Endothelial cell of umbilical vein (primary cell): Measurements from ENCODE around the gene ANGPTL2. TPM values are rescaled to one million over a fixed set of nuclear protein-coding genes. Genes with fewer than 3 reads are reported as not detected.

Experiments
- BruUV-seq: library from RNA; stranded (reverse); fragments of 400-500 nt; replicated peaks from 2 replicates; lab custom pipeline; 2021; lab: Mats Ljungman, UMichigan
- CTCF ChIA-PET: fragments of 300-600, 350-600 bp; sonication (Branson Sonifier 250); formaldehyde crosslinking; loops from one replicate; lab custom pipeline; 2021; ENCODE audit warnings: antibody characterized with exemption, inconsistent platforms; lab: Charles Lee
- POLR2A ChIA-PET: fragments of 300-600, 350-600 bp; sonication (Branson Sonifier 250); formaldehyde crosslinking; loops from one replicate; lab custom pipeline; 2021; ENCODE audit warnings: antibody characterized with exemption, inconsistent platforms; lab: Charles Lee
- DNase-seq: peaks from one replicate; pipeline ENCODE4 v3.0.0-alpha.2; 2011; ENCODE audit warnings: low read depth, low spot score
- FAIRE-seq: peaks from 2 replicates; lab custom pipeline; 2011; peaks lifted over from hg19 to GRCh38; lab: Jason Lieb, UNC
- H2AFZ ChIP-seq: 2 replicates; pipeline ENCODE4 v1.6.0; 2012; ENCODE audit warnings: low read depth, low read length, control low read depth, inconsistent platforms
- H3K27ac ChIP-seq: 2 replicates; pipeline ENCODE4 v1.5.1; 2011; ENCODE audit warnings: low read depth, mild to moderate bottlenecking, control low read depth, low read length, moderate library complexity; ENCODE audit not compliant: insufficient read depth
- H3K27me3 ChIP-seq, 2 experiments: 2 replicates each; pipeline versions ENCODE4 v1.6.0 to v1.6.1; 2011; ENCODE audit warnings: low read length in 2 of 2, mixed read lengths in 1 of 2; ENCODE audit not compliant: control insufficient read depth in 2 of 2, insufficient read depth in 2 of 2
- H3K36me3 ChIP-seq, 2 experiments: 2 replicates in 1 of 2; 3 replicates in 1 of 2; pipeline ENCODE4 v1.5.1; 2011; ENCODE audit warnings: low read length in 2 of 2, mild to moderate bottlenecking in 1 of 2, moderate library complexity in 1 of 2; ENCODE audit not compliant: control insufficient read depth in 2 of 2, insufficient read depth in 2 of 2; ENCODE audit errors: extremely low read depth in 1 of 2
- H3K4me1 ChIP-seq: 3 replicates; pipeline ENCODE4 v1.5.1; 2011; ENCODE audit warnings: mild to moderate bottlenecking, low read length; ENCODE audit not compliant: control insufficient read depth, insufficient read depth; ENCODE audit errors: extremely low read depth
- H3K4me2 ChIP-seq: 2 replicates; pipeline ENCODE4 v1.6.1; 2011; ENCODE audit warnings: low read length, control low read depth, mixed read lengths; ENCODE audit not compliant: insufficient read depth
- H3K4me3 ChIP-seq, 3 experiments: fragments of 200-600 bp in 1 of 3; sonication (generic), shearing (Covaris generic) in 1 of 3; replicated peaks in 1 of 3; 2 replicates each; pipeline ENCODE4 v1.5.1; 2011 to 2016; ENCODE audit warnings: control low read depth in 3 of 3, low read length in 3 of 3, mild to moderate bottlenecking in 2 of 3, inconsistent platforms in 1 of 3, low read depth in 1 of 3, moderate library complexity in 1 of 3; ENCODE audit not compliant: insufficient read depth in 1 of 3
- H3K79me2 ChIP-seq: 2 replicates; pipeline ENCODE4 v1.6.0; 2012; ENCODE audit warnings: low read length, inconsistent platforms; ENCODE audit not compliant: control insufficient read depth, insufficient read depth
- H3K9ac ChIP-seq: replicated peaks from 2 replicates; pipeline ENCODE3; 2011; ENCODE audit warnings: low read length, control low read depth; ENCODE audit not compliant: insufficient read depth; ENCODE audit errors: extremely low read depth
- H3K9me1 ChIP-seq: replicated peaks from 3 replicates; pipeline ENCODE4 v1.6.0; 2011; ENCODE audit warnings: mild to moderate bottlenecking, low read length; ENCODE audit not compliant: control insufficient read depth, insufficient read depth; ENCODE audit errors: extremely low read depth
- H3K9me3 ChIP-seq: replicated peaks from 2 replicates; pipeline ENCODE4 v1.5.1; 2012; ENCODE audit warnings: low read length, inconsistent platforms; ENCODE audit not compliant: control insufficient read depth, insufficient read depth
- H4K20me1 ChIP-seq: replicated peaks from 2 replicates; pipeline ENCODE3; 2011; ENCODE audit warnings: mild to moderate bottlenecking, low read length; ENCODE audit not compliant: control insufficient read depth, insufficient read depth; ENCODE audit errors: extremely low read depth
- CTCF ChIP-seq, 2 donors: IDR thresholded peaks; 1 replicate in 1 of 2; 2 replicates in 1 of 2; pipeline ENCODE4 v1.5.1; 2011; ENCODE audit warnings: low read length in 2 of 2, mild to moderate bottlenecking in 2 of 2, moderate library complexity in 2 of 2, control low read depth in 1 of 2, inconsistent platforms in 1 of 2, low read depth in 1 of 2; ENCODE audit not compliant: insufficient read depth in 1 of 2; ENCODE audit errors: extremely low read depth in 1 of 2
- EZH2 ChIP-seq: IDR thresholded peaks from 2 replicates; pipeline ENCODE4 v1.6.1; 2012; ENCODE audit warnings: borderline replicate concordance, low read depth, mild to moderate bottlenecking, moderate library complexity, low read length, inconsistent platforms; ENCODE audit not compliant: severe bottlenecking
- FOS ChIP-seq: IDR thresholded peaks from 2 replicates; pipeline ENCODE4 v1.6.1; 2011; ENCODE audit warnings: mild to moderate bottlenecking, low read length, moderate library complexity, borderline replicate concordance; ENCODE audit not compliant: insufficient read depth
- GATA2 ChIP-seq: IDR thresholded peaks from 2 replicates; pipeline ENCODE4 v1.7.0; 2011; ENCODE audit warnings: low read depth, mild to moderate bottlenecking, moderate library complexity, mixed read lengths, low read length; ENCODE audit not compliant: insufficient read length, insufficient read depth
- JUN ChIP-seq: IDR thresholded peaks from 2 replicates; pipeline ENCODE4 v1.6.1; 2011; ENCODE audit warnings: borderline replicate concordance, low read depth; ENCODE audit not compliant: insufficient read length, insufficient read depth
- MAX ChIP-seq: IDR thresholded peaks from 2 replicates; pipeline ENCODE4 v1.6.1; 2011; ENCODE audit not compliant: insufficient read depth, insufficient read length
- MYC ChIP-seq: IDR thresholded peaks from one replicate; pipeline ENCODE4 v1.6.1; 2011; ENCODE audit warnings: mild to moderate bottlenecking, low read depth, low read length
- POLR2A ChIP-seq: IDR thresholded peaks from 2 replicates; pipeline ENCODE4 v1.6.1; 2012; ENCODE audit warnings: low read depth, mild to moderate bottlenecking, control low read depth, low read length
- POLR2AphosphoS5 ChIP-seq: IDR thresholded peaks from 2 replicates; pipeline ENCODE4 v1.6.1; 2012; ENCODE audit warnings: low read depth, mild to moderate bottlenecking, control low read depth, low read length, moderate library complexity; ENCODE audit not compliant: insufficient read depth
- dilution Hi-C: fragments of 300-500 bp; cut with MboI; formaldehyde crosslinking; loops from one replicate; pipeline ENCODE4 v1.15.0; 2019; ENCODE audit warnings: low sequenced_read_pairs; ENCODE audit not compliant: extremely low pct_ligation_motif_present
- intact Hi-C: fragments of 100-400 bp; cut with micrococcal nuclease; formaldehyde crosslinking; loops from one replicate; pipeline ENCODE4 v1.10.0; 2022
- polyA plus RNA-seq, 4 experiments: library from polyadenylated mRNA; depleted of rRNA in 3 of 4; stranded (reverse) in 3 of 4; unstranded in 1 of 4; fragments of >200 nt; gene quantifications; 2 replicates each; pipeline versions ENCODE4 v1.2.1 to v1.2.3, GENCODE V29; 2011 to 2012; ENCODE audit warnings: missing spikeins in 1 of 4
- total RNA-seq: library from RNA; stranded (reverse); gene quantifications from 2 replicates; pipeline ENCODE4 v1.2.3, GENCODE V29; 2021

ANGPTL2 gene
- total and polyA plus RNA-seq, 2 donors (not counting 3 experiments of a cell fraction or from before 2014, with no cell fraction given): 15.1 to 24.5 TPM

GRCh38 chr9:127086771-127087170, 35.7 kb downstream of the ANGPTL2 start:
- Histone ChIP-seq H3K9me3 (no peaks in the 10 kb centered on the region), H3K27ac (no peak overlapping the region), H3K27me3 (no peaks in the 10 kb centered on the region), H2AFZ (no peak overlapping the region), H3K4me2 (no peak overlapping the region), H3K4me3 (no peak overlapping the region), H3K36me3 (peaks cover 0 to 3% of the 10 kb centered on the region in 2 experiments), H4K20me1 (no peaks in the 10 kb centered on the region), H3K4me1 (no peaks in the 10 kb centered on the region), H3K9ac (no peak overlapping the region), H3K9me1 (no peaks in the 10 kb centered on the region), H3K79me2 (no peaks in the 10 kb centered on the region)
- TF ChIP-seq MAX: no peak
- no peak for TF ChIP-seq EZH2
- no peak for TF ChIP-seq POLR2A
- FAIRE-seq: no peak
- ChIA-PET POLR2A (no interaction called here), CTCF (no interaction called here)
- intact Hi-C loops: no loop called here
- BruUV-seq: no TSS peak
- dilution Hi-C loops: no loop called here
- DNase-seq: no peak

- TF ChIP-seq POLR2AphosphoS5 (no peak), EZH2 (no peak), MYC (no peak), MAX (no peak), GATA2 (no peak), FOS (no peak), JUN (no peak), CTCF (IDR thresholded peaks at IDR 0.05; ENCODE audit: extremely low read depth in 1 of 2, insufficient read depth in 1 of 2, low read depth in 1 of 2, low read length in 2 of 2) (no peak), POLR2A (no peak)
- CTCF ChIA-PET: interaction anchor here (0.7 kb wide), 1 partner anchor 128 kb away, joined by 3 read pairs; no protein-coding TSS in a partner anchor
Measured at GRCh38 chr9:127085186-127085585, 37.2 kb downstream of the ANGPTL2 start.

More at GRCh38 chr9:127085186-127085585, 37.2 kb downstream of the ANGPTL2 start:
- Histone ChIP-seq H3K9me3 (no peaks in the 10 kb centered on the region), H3K79me2 (no peaks in the 10 kb centered on the region), H3K27me3 (no peaks in the 10 kb centered on the region), H3K4me1 (no peaks in the 10 kb centered on the region), H2AFZ (no peak overlapping the region), H3K27ac (no peak overlapping the region), H3K36me3 (no peaks in the 10 kb centered on the region), H3K4me3 (no peak overlapping the region), H3K9me1 (no peaks in the 10 kb centered on the region), H3K4me2 (no peak overlapping the region), H4K20me1 (no peaks in the 10 kb centered on the region), H3K9ac (no peak overlapping the region)
- no peak for FAIRE-seq
- BruUV-seq: no TSS peak
- POLR2A ChIA-PET: no interaction called here
- dilution Hi-C loops (no loop called here), intact Hi-C loops (no loop called here)
- no peak for DNase-seq
